Ecto neural progenitor cell (in vitro differentiated cells): Measurements from ENCODE around the gene C1QTNF7.

Experiments used
- DNase-seq: peaks from one replicate; pipeline ENCODE4 v3.0.0-alpha.2; 2018; ENCODE audit warnings: low spot score

Gene C1QTNF7

GRCh38 chr4:15413623-15414019 is 14.2 kb upstream of the C1QTNF7 start:
- no peak for DNase-seq

GRCh38 chr4:15414551-15415091 is 13.2 kb upstream of the C1QTNF7 start:
- no peak for DNase-seq

- DNase-seq: no peak
These were observed 11.2 kb upstream of the C1QTNF7 start for GRCh38 chr4:15416357-15417232.

- DNase-seq: no peak
These were observed 10.6 kb upstream of the C1QTNF7 start for GRCh38 chr4:15417233-15417660.

GRCh38 chr4:15418956-15419355 is 8.9 kb upstream of the C1QTNF7 start:
- DNase-seq: no peak

- DNase-seq: no peak
These were observed 7.2 kb upstream of the C1QTNF7 start for GRCh38 chr4:15420642-15421041.

GRCh38 chr4:15423285-15423711 is 4.5 kb upstream of the C1QTNF7 start:
- DNase-seq: no peak

GRCh38 chr4:15425520-15425919 is 2.3 kb upstream of the C1QTNF7 start:
- no peak for DNase-seq

- DNase-seq: no peak
These were observed 672 bp upstream of the C1QTNF7 start for GRCh38 chr4:15427161-15427560.

- no peak for DNase-seq
These were observed 778 bp downstream of the C1QTNF7 start for GRCh38 chr4:15428611-15429010.

- DNase-seq: no peak
These were observed 6.3 kb downstream of the C1QTNF7 start for GRCh38 chr4:15434091-15434490.

- no peak for DNase-seq
These were observed 6.8 kb downstream of the C1QTNF7 start for GRCh38 chr4:15434676-15435075.

- no peak for DNase-seq
These were observed 8.7 kb downstream of the C1QTNF7 start for GRCh38 chr4:15436513-15436912.

GRCh38 chr4:15438939-15439524 is 11.2 kb downstream of the C1QTNF7 start:
- DNase-seq: no peak

GRCh38 chr4:15443371-15444160 is 15.7 kb downstream of the C1QTNF7 start:
- DNase-seq: no peak

- DNase-seq: no peak
These were observed 16.4 kb downstream of the C1QTNF7 start for GRCh38 chr4:15444276-15444675.

GRCh38 chr4:15444879-15445547 is 17.2 kb downstream of the C1QTNF7 start:
- DNase-seq: no peak

GRCh38 chr4:15451181-15451865 is 23.5 kb downstream of the C1QTNF7 start:
- no peak for DNase-seq

GRCh38 chr4:15451866-15452765 is 24.3 kb downstream of the C1QTNF7 start:
- no peak for DNase-seq

GRCh38 chr4:15455290-15455689 is 27.5 kb downstream of the C1QTNF7 start:
- DNase-seq: no peak
